ENCODE data around the gene CITED2.
A peak's percentile ranks its signal among the peaks of the same experiment; 100 is the strongest.
"Not testable (repeated sequence)": the region's sequence is repeated elsewhere in the genome, so short reads cannot be mapped to it uniquely, and the experiment has no call there.

Gene CITED2

GRCh38 chr6:139415365-139415764 lies 40.9 kb upstream of the CITED2 start:
- Histone ChIP-seq H2BK15ac (replicated peaks; ENCODE audit: low read depth) (no peak overlapping the region), H3K27ac (ENCODE audit: low read depth, low read length) (no peak overlapping the region), H2BK120ac (ENCODE audit: low read depth, low read length) (no peak overlapping the region), H3K27me3 (ENCODE audit: insufficient read depth, low read length, poor library complexity) (no peaks in the 10 kb centered on the region), H2BK5ac (ENCODE audit: low read length) (no peak overlapping the region), H3K9ac (ENCODE audit: low read length) (no peak overlapping the region), H3K36me3 (ENCODE audit: control insufficient read depth, insufficient read depth, low read length) (no peaks in the 10 kb centered on the region), H3K18ac (ENCODE audit: low read length) (no peak overlapping the region), H2AK5ac (ENCODE audit: low read length) (no peak overlapping the region), H3K56ac (ENCODE audit: low read length) (no peak overlapping the region), H3K23ac (ENCODE audit: low read length) (no peak overlapping the region), H3K4ac (ENCODE audit: low read depth, low read length) (no peak overlapping the region), H3K4me1 (ENCODE audit: control insufficient read depth, low read depth, low read length) (no peaks in the 10 kb centered on the region), H3K79me2 (ENCODE audit: control insufficient read depth, insufficient read depth, low read length) (no peaks in the 10 kb centered on the region), H4K8ac (ENCODE audit: low read depth, low read length) (no peak overlapping the region), H4K5ac (ENCODE audit: low read length) (no peak overlapping the region), H3K79me1 (ENCODE audit: low read length) (no peaks in the 10 kb centered on the region), H3K4me3 (ENCODE audit: low read length) (no peak overlapping the region), H3K4me2 (ENCODE audit: low read length) (no peak overlapping the region)
- DNase-seq: no peak
- no CpG with 5 or more reads among the region's 3 CpGs for WGBS (ENCODE audit: extremely low coverage, insufficient coverage, low lambda C conversion rate)

GRCh38 chr6:139412103-139412502 lies 37.7 kb upstream of the CITED2 start:
- H2BK5ac ChIP-seq (ENCODE audit: low read length); H3K56ac ChIP-seq (ENCODE audit: low read length); H3K4me2 ChIP-seq (ENCODE audit: low read length); H2BK120ac ChIP-seq (ENCODE audit: low read depth, low read length); H3K79me2 ChIP-seq (ENCODE audit: control insufficient read depth, insufficient read depth, low read length); H3K4me3 ChIP-seq (ENCODE audit: low read length); DNase-seq; H3K27ac ChIP-seq (ENCODE audit: low read depth, low read length); H3K79me1 ChIP-seq (ENCODE audit: low read length); H3K27me3 ChIP-seq (ENCODE audit: insufficient read depth, low read length, poor library complexity); H4K5ac ChIP-seq (ENCODE audit: low read length); H3K36me3 ChIP-seq (ENCODE audit: control insufficient read depth, insufficient read depth, low read length); H3K4me1 ChIP-seq (ENCODE audit: control insufficient read depth, low read depth, low read length); H3K9ac ChIP-seq (ENCODE audit: low read length); H3K4ac ChIP-seq (ENCODE audit: low read depth, low read length); H3K23ac ChIP-seq (ENCODE audit: low read length); H2BK15ac ChIP-seq (replicated peaks; ENCODE audit: low read depth); H2AK5ac ChIP-seq (ENCODE audit: low read length); H3K18ac ChIP-seq (ENCODE audit: low read length); H4K8ac ChIP-seq (ENCODE audit: low read depth, low read length): not testable (repeated sequence)
- no CpG with 5 or more reads among the region's 1 CpG for WGBS (ENCODE audit: extremely low coverage, insufficient coverage, low lambda C conversion rate)

- H3K79me1 ChIP-seq (ENCODE audit: low read length): no peaks in the 10 kb centered on the region
- no peak overlapping the region for H3K4me3 ChIP-seq (ENCODE audit: low read length)
- no peak overlapping the region for H3K23ac ChIP-seq (ENCODE audit: low read length)
- no peaks in the 10 kb centered on the region for H3K36me3 ChIP-seq (ENCODE audit: control insufficient read depth, insufficient read depth, low read length)
- no peak overlapping the region for H2BK120ac ChIP-seq (ENCODE audit: low read depth, low read length)
- H3K9ac ChIP-seq (ENCODE audit: low read length): no peak overlapping the region
- no peak overlapping the region for H2BK5ac ChIP-seq (ENCODE audit: low read length)
- H3K79me2 ChIP-seq (ENCODE audit: control insufficient read depth, insufficient read depth, low read length): no peaks in the 10 kb centered on the region
- H3K4me2 ChIP-seq (ENCODE audit: low read length): no peak overlapping the region
- no peak overlapping the region for H4K5ac ChIP-seq (ENCODE audit: low read length)
- no peaks in the 10 kb centered on the region for H3K4me1 ChIP-seq (ENCODE audit: control insufficient read depth, low read depth, low read length)
- no peak overlapping the region for H3K18ac ChIP-seq (ENCODE audit: low read length)
- no peak overlapping the region for H3K56ac ChIP-seq (ENCODE audit: low read length)
- H3K4ac ChIP-seq (ENCODE audit: low read depth, low read length): no peak overlapping the region
- H2AK5ac ChIP-seq (ENCODE audit: low read length): no peak overlapping the region
- no peak overlapping the region for H3K27ac ChIP-seq (ENCODE audit: low read depth, low read length)
- no peaks in the 10 kb centered on the region for H3K27me3 ChIP-seq (ENCODE audit: insufficient read depth, low read length, poor library complexity)
- H2BK15ac ChIP-seq (replicated peaks; ENCODE audit: low read depth): no peak overlapping the region
- no peak overlapping the region for H4K8ac ChIP-seq (ENCODE audit: low read depth, low read length)
- WGBS (ENCODE audit: extremely low coverage, insufficient coverage, low lambda C conversion rate): no CpG with 5 or more reads among the region's 4 CpGs
- peak; percentile 26 for DNase-seq
These were observed 34.6 kb upstream of the CITED2 start for GRCh38 chr6:139409026-139409425.

GRCh38 chr6:139407718-139408222 lies 33.3 kb upstream of the CITED2 start:
- H3K4me2 ChIP-seq (ENCODE audit: low read length): no peak overlapping the region
- H2BK15ac ChIP-seq (replicated peaks; ENCODE audit: low read depth): no peak overlapping the region
- H2BK5ac ChIP-seq (ENCODE audit: low read length): no peak overlapping the region
- no peaks in the 10 kb centered on the region for H3K4me1 ChIP-seq (ENCODE audit: control insufficient read depth, low read depth, low read length)
- no peak for DNase-seq
- H2AK5ac ChIP-seq (ENCODE audit: low read length): no peak overlapping the region
- H3K36me3 ChIP-seq (ENCODE audit: control insufficient read depth, insufficient read depth, low read length): no peaks in the 10 kb centered on the region
- WGBS (ENCODE audit: extremely low coverage, insufficient coverage, low lambda C conversion rate): no CpG with 5 or more reads among the region's 4 CpGs
- H3K18ac ChIP-seq (ENCODE audit: low read length): no peak overlapping the region
- H4K8ac ChIP-seq (ENCODE audit: low read depth, low read length): no peak overlapping the region
- no peaks in the 10 kb centered on the region for H3K79me2 ChIP-seq (ENCODE audit: control insufficient read depth, insufficient read depth, low read length)
- no peak overlapping the region for H3K9ac ChIP-seq (ENCODE audit: low read length)
- no peak overlapping the region for H3K4ac ChIP-seq (ENCODE audit: low read depth, low read length)
- no peaks in the 10 kb centered on the region for H3K79me1 ChIP-seq (ENCODE audit: low read length)
- H3K23ac ChIP-seq (ENCODE audit: low read length): no peak overlapping the region
- H4K5ac ChIP-seq (ENCODE audit: low read length): no peak overlapping the region
- H2BK120ac ChIP-seq (ENCODE audit: low read depth, low read length): no peak overlapping the region
- no peaks in the 10 kb centered on the region for H3K27me3 ChIP-seq (ENCODE audit: insufficient read depth, low read length, poor library complexity)
- no peak overlapping the region for H3K56ac ChIP-seq (ENCODE audit: low read length)
- no peak overlapping the region for H3K27ac ChIP-seq (ENCODE audit: low read depth, low read length)
- no peak overlapping the region for H3K4me3 ChIP-seq (ENCODE audit: low read length)

GRCh38 chr6:139406577-139407343 lies 32.3 kb upstream of the CITED2 start:
- H3K79me2 ChIP-seq (ENCODE audit: control insufficient read depth, insufficient read depth, low read length): no peaks in the 10 kb centered on the region
- no peaks in the 10 kb centered on the region for H3K4me1 ChIP-seq (ENCODE audit: control insufficient read depth, low read depth, low read length)
- no peak overlapping the region for H3K4ac ChIP-seq (ENCODE audit: low read depth, low read length)
- H3K27me3 ChIP-seq (ENCODE audit: insufficient read depth, low read length, poor library complexity): no peaks in the 10 kb centered on the region
- no peaks in the 10 kb centered on the region for H3K36me3 ChIP-seq (ENCODE audit: control insufficient read depth, insufficient read depth, low read length)
- H3K9ac ChIP-seq (ENCODE audit: low read length): no peak overlapping the region
- H3K79me1 ChIP-seq (ENCODE audit: low read length): no peaks in the 10 kb centered on the region
- H3K23ac ChIP-seq (ENCODE audit: low read length): no peak overlapping the region
- H4K8ac ChIP-seq (ENCODE audit: low read depth, low read length): no peak overlapping the region
- DNase-seq: no peak
- no peak overlapping the region for H3K27ac ChIP-seq (ENCODE audit: low read depth, low read length)
- whole genome bisulfite sequencing (ENCODE audit: extremely low coverage, insufficient coverage, low lambda C conversion rate): no CpG with 5 or more reads among the region's 4 CpGs
- no peak overlapping the region for H3K4me3 ChIP-seq (ENCODE audit: low read length)
- no peak overlapping the region for H2AK5ac ChIP-seq (ENCODE audit: low read length)
- no peak overlapping the region for H3K56ac ChIP-seq (ENCODE audit: low read length)
- no peak overlapping the region for H2BK15ac ChIP-seq (replicated peaks; ENCODE audit: low read depth)
- no peak overlapping the region for H2BK5ac ChIP-seq (ENCODE audit: low read length)
- H3K4me2 ChIP-seq (ENCODE audit: low read length): no peak overlapping the region
- H4K5ac ChIP-seq (ENCODE audit: low read length): no peak overlapping the region
- H2BK120ac ChIP-seq (ENCODE audit: low read depth, low read length): no peak overlapping the region
- H3K18ac ChIP-seq (ENCODE audit: low read length): no peak overlapping the region

Data from mesendoderm (in vitro differentiated cells).